Brain pericyte (primary cell): ENCODE data around the gene PTPRT.

ENCODE experiments used
- DNase-seq: peaks from one replicate; pipeline ENCODE4 v3.0.0-alpha.2; 2012; ENCODE audit warnings: low read depth, low spot score

The PTPRT gene

GRCh38 chr20:42613076-42613475, 576.6 kb downstream of the PTPRT start:
- no peak for DNase-seq

- no peak for DNase-seq
Observed at GRCh38 chr20:42611889-42612837, 577.5 kb downstream of the PTPRT start.

- DNase-seq = no peak
Observed at GRCh38 chr20:42611423-42611822, 578.3 kb downstream of the PTPRT start.

GRCh38 chr20:42610070-42610469, 579.6 kb downstream of the PTPRT start:
- DNase-seq = no peak

- DNase-seq = no peak
Observed at GRCh38 chr20:42609618-42610017, 580.1 kb downstream of the PTPRT start.

GRCh38 chr20:42604998-42605956, 584.4 kb downstream of the PTPRT start:
- no peak for DNase-seq

- DNase-seq = no peak
Observed at GRCh38 chr20:42603655-42604054, 586.1 kb downstream of the PTPRT start.

GRCh38 chr20:42598581-42598980, 591.1 kb downstream of the PTPRT start:
- no peak for DNase-seq

- DNase-seq = no peak
Observed at GRCh38 chr20:42595625-42596024, 594.1 kb downstream of the PTPRT start.

GRCh38 chr20:42594659-42595058, 595.0 kb downstream of the PTPRT start:
- no peak for DNase-seq

- no peak for DNase-seq
Observed at GRCh38 chr20:42594011-42594410, 595.7 kb downstream of the PTPRT start.

GRCh38 chr20:42589976-42590639, 599.6 kb downstream of the PTPRT start:
- DNase-seq = no peak

GRCh38 chr20:42588847-42589246, 600.9 kb downstream of the PTPRT start:
- no peak for DNase-seq

GRCh38 chr20:42587427-42587826, 602.3 kb downstream of the PTPRT start:
- DNase-seq = no peak

GRCh38 chr20:42581311-42581710, 608.4 kb downstream of the PTPRT start:
- DNase-seq = no peak

GRCh38 chr20:42576167-42576566, 613.5 kb downstream of the PTPRT start:
- DNase-seq = no peak

- DNase-seq = no peak
Observed at GRCh38 chr20:42572320-42573016, 617.2 kb downstream of the PTPRT start.

- no peak for DNase-seq
Observed at GRCh38 chr20:42567409-42567808, 622.3 kb downstream of the PTPRT start.

- no peak for DNase-seq
Observed at GRCh38 chr20:42565235-42565995, 624.3 kb downstream of the PTPRT start.

- no peak for DNase-seq
Observed at GRCh38 chr20:42559665-42560064, 630.0 kb downstream of the PTPRT start.
